IMR-90 (cell line): ENCODE results near the gene BICD1. TPM values are rescaled to one million over a fixed set of nuclear protein-coding genes. Genes with fewer than 3 reads are reported as not detected.

Experiments used
- ATAC-seq: fragments of 200-7000 bp; cut with Tn5 transposase; 2 replicates; pipeline ENCODE4 v1.9.1; 2020; ENCODE audit warnings: low read depth, mild to moderate bottlenecking, moderate library complexity
- BruUV-seq: library from RNA; stranded (reverse); fragments of 400-500 nt; replicated peaks from 2 replicates; lab custom pipeline; 2021; lab: Mats Ljungman, UMichigan
- CTCF ChIA-PET: fragments of 300-600 bp; formaldehyde crosslinking; extraction: SDS; loops from one replicate; lab custom pipeline; 2021; ENCODE audit warnings: antibody characterized with exemption; lab: Yijun Ruan, JAX
- POLR2A ChIA-PET: fragments of 300-600 bp; sonication (Branson Sonifier 250); formaldehyde crosslinking; loops from one replicate; lab custom pipeline; 2022; ENCODE audit warnings: antibody characterized with exemption; ENCODE audit not compliant: unreplicated experiment; lab: Charles Lee
- DNase-seq: peaks from one replicate; pipeline ENCODE4 v3.0.0; 2013
- H2AFZ ChIP-seq: replicated peaks from 2 replicates; pipeline ENCODE3; 2013; ENCODE audit warnings: low read length, mild to moderate bottlenecking; ENCODE audit not compliant: poor library complexity
- H2AK5ac ChIP-seq: 2 replicates; pipeline ENCODE4 v1.6.1; 2013; ENCODE audit warnings: low read depth, low read length, inconsistent platforms
- H2AK9ac ChIP-seq: replicated peaks from 2 replicates; pipeline ENCODE3; 2013; ENCODE audit warnings: mild to moderate bottlenecking, low read depth, low read length, moderate library complexity; ENCODE audit not compliant: poor library complexity
- H2BK120ac ChIP-seq: 2 replicates; pipeline ENCODE4 v1.6.1; 2013; ENCODE audit warnings: low read depth, low read length, inconsistent platforms
- H2BK15ac ChIP-seq: 3 replicates; pipeline ENCODE4 v1.6.1; 2013; ENCODE audit warnings: low read depth, low read length, inconsistent platforms
- H2BK20ac ChIP-seq: 2 replicates; pipeline ENCODE4 v1.6.1; 2013; ENCODE audit warnings: low read depth, mild to moderate bottlenecking, inconsistent platforms, low read length, moderate library complexity
- H2BK5ac ChIP-seq: 2 replicates; pipeline ENCODE4 v1.6.1; 2013; ENCODE audit warnings: mild to moderate bottlenecking, low read depth, low read length, inconsistent platforms; ENCODE audit not compliant: poor library complexity, severe bottlenecking
- H3K14ac ChIP-seq: replicated peaks from 2 replicates; pipeline ENCODE4 v1.6.1; 2013; ENCODE audit warnings: low read depth, low read length, inconsistent platforms
- H3K18ac ChIP-seq: 2 replicates; pipeline ENCODE4 v1.6.1; 2013; ENCODE audit warnings: low read depth, low read length, control low read depth
- H3K23ac ChIP-seq: 2 replicates; pipeline ENCODE4 v1.6.1; 2013; ENCODE audit warnings: low read depth, low read length, inconsistent platforms
- H3K27ac ChIP-seq: 2 replicates; pipeline ENCODE4 v1.5.1; 2013; ENCODE audit warnings: mild to moderate bottlenecking, control low read depth, low read length; ENCODE audit not compliant: insufficient read depth
- H3K27me3 ChIP-seq: 2 replicates; pipeline ENCODE4 v1.6.1; 2013; ENCODE audit warnings: low read length; ENCODE audit not compliant: control insufficient read depth, insufficient read depth
- H3K36me3 ChIP-seq: 2 replicates; pipeline ENCODE4 v1.6.1; 2013; ENCODE audit warnings: low read length, mixed read lengths; ENCODE audit not compliant: control insufficient read depth, insufficient read depth
- H3K4ac ChIP-seq: 2 replicates; pipeline ENCODE4 v1.6.1; 2013; ENCODE audit warnings: low read depth, low read length, inconsistent platforms
- H3K4me1 ChIP-seq: 2 replicates; pipeline ENCODE4 v1.6.1; 2013; ENCODE audit warnings: low read length, mixed read lengths; ENCODE audit not compliant: control insufficient read depth, insufficient read depth
- H3K4me2 ChIP-seq: 2 replicates; pipeline ENCODE4 v1.6.1; 2013; ENCODE audit warnings: low read depth, mild to moderate bottlenecking, control low read depth, low read length, moderate library complexity
- H3K4me3 ChIP-seq: 2 replicates; pipeline ENCODE4 v1.5.1; 2013; ENCODE audit warnings: low read depth, mild to moderate bottlenecking, control low read depth, low read length, moderate library complexity; ENCODE audit not compliant: insufficient read depth
- H3K56ac ChIP-seq: 2 replicates; pipeline ENCODE4 v1.6.1; 2013; ENCODE audit warnings: low read length, inconsistent platforms; ENCODE audit not compliant: insufficient read depth; ENCODE audit errors: extremely low read depth
- H3K79me1 ChIP-seq, 2 experiments: 2 replicates each; pipeline ENCODE4 v1.6.1; 2013; ENCODE audit warnings: low read length in 2 of 2, inconsistent platforms in 1 of 2, low read depth in 1 of 2
- H3K9ac ChIP-seq: 2 replicates; pipeline ENCODE4 v1.6.1; 2013; ENCODE audit warnings: low read depth, low read length, control low read depth
- H3K9me1 ChIP-seq: 2 replicates; pipeline ENCODE4 v1.6.1; 2013; ENCODE audit warnings: low read length, inconsistent platforms; ENCODE audit not compliant: insufficient read depth
- H3K9me3 ChIP-seq: 2 replicates; pipeline ENCODE4 v1.6.1; 2013; ENCODE audit warnings: low read length; ENCODE audit not compliant: control insufficient read depth, insufficient read depth
- H4K20me1 ChIP-seq: 2 replicates; pipeline ENCODE4 v1.6.1; 2013; ENCODE audit warnings: low read length, inconsistent platforms; ENCODE audit not compliant: insufficient read depth
- H4K5ac ChIP-seq: 2 replicates; pipeline ENCODE4 v1.6.1; 2013; ENCODE audit warnings: mild to moderate bottlenecking, low read depth, low read length, control low read depth
- H4K8ac ChIP-seq, 2 experiments: 2 replicates each; pipeline ENCODE4 v1.6.1; 2013; ENCODE audit warnings: low read depth in 2 of 2, low read length in 2 of 2, control low read depth in 1 of 2, inconsistent platforms in 1 of 2
- H4K91ac ChIP-seq: 2 replicates; pipeline ENCODE4 v1.6.1; 2013; ENCODE audit warnings: low read depth, low read length, inconsistent platforms; ENCODE audit not compliant: insufficient read depth
- BHLHE40 ChIP-seq: fragments of 150-350 bp; IDR thresholded peaks from 2 replicates; pipeline ENCODE4 v1.6.1; 2016; ENCODE audit warnings: mild to moderate bottlenecking, low read depth, low read length
- CEBPB ChIP-seq: IDR thresholded peaks from 2 replicates; pipeline ENCODE4 v1.6.1; 2012; ENCODE audit warnings: low read depth, low read length, improper control_type of control experiment
- CHD1 ChIP-seq: IDR thresholded peaks from 2 replicates; pipeline ENCODE4 v1.6.1; 2012; ENCODE audit warnings: low read depth, low read length, improper control_type of control experiment
- CTCF ChIP-seq: conservative IDR thresholded peaks from 2 replicates; pipeline ENCODE4 v1.5.1; 2012; ENCODE audit warnings: mild to moderate bottlenecking, low read depth, low read length, improper control_type of control experiment
- FOS ChIP-seq: fragments of 150-350 bp; IDR thresholded peaks from 2 replicates; pipeline ENCODE4 v1.6.1; 2016; ENCODE audit warnings: low read depth, low read length
- MAFK ChIP-seq: IDR thresholded peaks from 2 replicates; pipeline ENCODE4 v1.6.1; 2012; ENCODE audit warnings: low read depth, low read length, improper control_type of control experiment
- MAZ ChIP-seq: IDR thresholded peaks from 2 replicates; pipeline ENCODE4 v1.6.1; 2012; ENCODE audit warnings: low read depth, mild to moderate bottlenecking, low read length, improper control_type of control experiment, moderate library complexity, borderline replicate concordance
- MXI1 ChIP-seq: IDR thresholded peaks from 2 replicates; pipeline ENCODE4 v1.6.1; 2012; ENCODE audit warnings: low read depth, mild to moderate bottlenecking, low read length, moderate library complexity, borderline replicate concordance
- NFE2L2 ChIP-seq: fragments of 150-350 bp; IDR thresholded peaks from 2 replicates; pipeline ENCODE4 v1.6.1; 2016; ENCODE audit warnings: low read depth, mild to moderate bottlenecking, low read length
- POLR2A ChIP-seq: IDR thresholded peaks from 2 replicates; pipeline ENCODE4 v1.6.1; 2012; ENCODE audit warnings: mild to moderate bottlenecking, low read depth, low read length
- RAD21 ChIP-seq: IDR thresholded peaks from 2 replicates; pipeline ENCODE4 v1.6.1; 2012; ENCODE audit warnings: low read length, improper control_type of control experiment
- RCOR1 ChIP-seq: IDR thresholded peaks from 2 replicates; pipeline ENCODE4 v1.6.1; 2012; ENCODE audit warnings: mild to moderate bottlenecking, low read length, improper control_type of control experiment; ENCODE audit not compliant: insufficient replicate concordance
- RFX5 ChIP-seq: IDR thresholded peaks from 2 replicates; pipeline ENCODE4 v1.8.0; 2012; ENCODE audit warnings: low read depth, mild to moderate bottlenecking, low read length, moderate library complexity
- SMC3 ChIP-seq: fragments of 150-350 bp; IDR thresholded peaks from 2 replicates; pipeline ENCODE4 v1.6.1; 2016; ENCODE audit warnings: low read depth, mild to moderate bottlenecking, antibody characterized with exemption, low read length, moderate library complexity
- WGBS, 2 experiments: methylation state at CpG; one replicate each; pipeline versions ENCODE4 v1.1.5 to v1.1.7; 2013; ENCODE audit warnings: missing lambda C conversion rate in 2 of 2; ENCODE audit not compliant: insufficient read length in 1 of 2; ENCODE audit errors: extremely low coverage in 2 of 2; 5-methylcytosine and 5-hydroxymethylcytosine counted together
- dilution Hi-C: fragments of 300-500 bp; cut with HindIII; formaldehyde crosslinking; loops from one replicate; pipeline ENCODE4 v1.14.3; 2018; ENCODE audit warnings: low sequenced_read_pairs; ENCODE audit not compliant: unreplicated experiment
- in situ Hi-C: fragments of 300-500 bp; cut with MboI; formaldehyde crosslinking; loops from 3 replicates; pipeline ENCODE4 v1.14.3; 2019; ENCODE audit warnings: low sequenced_read_pairs, inconsistent platforms, mixed read lengths
- intact Hi-C: fragments of 100-400 bp; cut with micrococcal nuclease; formaldehyde crosslinking; loops from 2 replicates; pipeline ENCODE4 v1.10.0; 2022
- polyA plus RNA-seq, 3 experiments: library from polyadenylated mRNA; depleted of rRNA; stranded (reverse); fragments of >200 nt; gene quantifications; 2 replicates each; pipeline ENCODE4 v1.2.3, GENCODE V29; 2012; ENCODE audit warnings: low replicate concordance in 1 of 3
- total RNA-seq: library from RNA; depleted of rRNA; stranded (reverse); fragments of >200 nt; gene quantifications from 2 replicates; pipeline ENCODE4 v1.2.3, GENCODE V29; 2012
- TF ChIP-seq, protein P1 (sequence below): fragments of 150-350 bp; IDR thresholded peaks from 2 replicates; pipeline ENCODE4 v1.6.1; 2016; ENCODE audit warnings: low read depth, mild to moderate bottlenecking, low read length, moderate library complexity, borderline replicate concordance
- TF ChIP-seq, protein P2 (sequence below): fragments of 150-350 bp; IDR thresholded peaks from 2 replicates; pipeline ENCODE4 v1.6.1; 2017; ENCODE audit warnings: mild to moderate bottlenecking, antibody characterized with exemption, low read length, low read depth

Gene BICD1
- total and polyA plus RNA-seq, 2 of the 4 experiments (the other 2 are of a cell fraction): 17.2 to 21.8 TPM

DNA sequence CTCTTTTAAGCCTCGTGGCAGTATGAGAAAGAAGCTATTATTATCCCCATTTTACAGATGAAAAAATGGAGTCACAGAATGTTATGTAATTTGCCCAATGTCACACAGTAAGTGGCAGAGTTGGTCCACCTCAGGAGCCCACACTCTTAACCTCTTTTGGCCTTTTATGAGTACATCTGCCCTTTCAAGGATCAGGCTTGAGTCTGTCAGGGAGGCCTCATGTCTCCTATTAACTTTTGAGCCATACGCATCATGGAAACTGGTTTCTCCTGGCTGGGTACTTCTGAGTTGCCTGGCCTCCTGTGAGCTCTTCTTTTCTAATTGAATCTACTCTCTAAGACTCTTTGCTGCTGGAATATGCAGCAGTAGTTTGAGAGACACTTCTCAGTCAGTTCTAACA lies 101.7 kb downstream of the BICD1 start:
- Histone ChIP-seq H3K4me2 (no peak overlapping the region), H3K79me1 (peaks cover 24 to 26% of the 10 kb centered on the region in 2 experiments), H3K4me3 (no peak overlapping the region), H4K91ac (no peak overlapping the region), H3K9me1 (peaks cover 11% of the 10 kb centered on the region), H2BK20ac (no peak overlapping the region), H2AK9ac (no peak overlapping the region), H2BK15ac (no peak overlapping the region), H3K23ac (no peak overlapping the region), H4K20me1 (peaks cover 7% of the 10 kb centered on the region), H3K14ac (no peak overlapping the region), H2AK5ac (no peak overlapping the region), H3K9ac (no peak overlapping the region), H3K18ac (no peak overlapping the region), H3K4ac (no peak overlapping the region), H3K56ac (no peak overlapping the region), H3K9me3 (no peaks in the 10 kb centered on the region), H2BK120ac (no peak overlapping the region), H3K27me3 (no peaks in the 10 kb centered on the region), H4K5ac (no peak overlapping the region), H3K27ac (no peak overlapping the region), H3K36me3 (no peaks in the 10 kb centered on the region), H2AFZ (no peak overlapping the region), H2BK5ac (no peak overlapping the region), H3K4me1 (no peaks in the 10 kb centered on the region), H4K8ac (no peak overlapping the region)
- WGBS, 2 experiments: no CpG with 5 or more reads among the region's 2 CpGs
- ChIA-PET POLR2A (no interaction called here), CTCF (no interaction called here)
- DNase-seq (no peak), ATAC-seq (no peak)
- dilution Hi-C loops: no loop called here
- intact Hi-C loops: no loop called here
- TF ChIP-seq POLR2A (no peak), RCOR1 (no peak), CEBPB (no peak), RFX5 (no peak), NFE2L2 (no peak), FOS (no peak), MXI1 (no peak), CTCF (no peak), MAFK (no peak), CHD1 (no peak), RAD21 (no peak), SMC3 (no peak), MAZ (no peak), BHLHE40 (no peak)
- TF ChIP-seq, protein P1, sequence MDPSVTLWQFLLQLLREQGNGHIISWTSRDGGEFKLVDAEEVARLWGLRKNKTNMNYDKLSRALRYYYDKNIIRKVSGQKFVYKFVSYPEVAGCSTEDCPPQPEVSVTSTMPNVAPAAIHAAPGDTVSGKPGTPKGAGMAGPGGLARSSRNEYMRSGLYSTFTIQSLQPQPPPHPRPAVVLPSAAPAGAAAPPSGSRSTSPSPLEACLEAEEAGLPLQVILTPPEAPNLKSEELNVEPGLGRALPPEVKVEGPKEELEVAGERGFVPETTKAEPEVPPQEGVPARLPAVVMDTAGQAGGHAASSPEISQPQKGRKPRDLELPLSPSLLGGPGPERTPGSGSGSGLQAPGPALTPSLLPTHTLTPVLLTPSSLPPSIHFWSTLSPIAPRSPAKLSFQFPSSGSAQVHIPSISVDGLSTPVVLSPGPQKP: no peak
- TF ChIP-seq, protein P2, sequence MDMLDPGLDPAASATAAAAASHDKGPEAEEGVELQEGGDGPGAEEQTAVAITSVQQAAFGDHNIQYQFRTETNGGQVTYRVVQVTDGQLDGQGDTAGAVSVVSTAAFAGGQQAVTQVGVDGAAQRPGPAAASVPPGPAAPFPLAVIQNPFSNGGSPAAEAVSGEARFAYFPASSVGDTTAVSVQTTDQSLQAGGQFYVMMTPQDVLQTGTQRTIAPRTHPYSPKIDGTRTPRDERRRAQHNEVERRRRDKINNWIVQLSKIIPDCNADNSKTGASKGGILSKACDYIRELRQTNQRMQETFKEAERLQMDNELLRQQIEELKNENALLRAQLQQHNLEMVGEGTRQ: no peak
- in situ Hi-C loops: no loop called here
- no TSS peak for BruUV-seq
